Testis (tissue), 2 donors: ENCODE measurements around the gene CILP2.

Source experiments
- POLR2A ChIP-seq: fragments of 450-650 bp; IDR thresholded peaks from one replicate; pipeline ENCODE4 v1.6.1; 2017; ENCODE audit warnings: antibody characterized with exemption, mild to moderate bottlenecking, moderate library complexity
- TF ChIP-seq, protein P1 (sequence below), 3 experiments: fragments of 450-650 bp in 2 of 3; fragments of 200-600 bp in 1 of 3; sonication (generic) in 1 of 3; IDR thresholded peaks; one replicate each; pipeline ENCODE4 v1.5.1; 2016 to 2019; ENCODE audit warnings: antibody characterized with exemption in 3 of 3, mild to moderate bottlenecking in 2 of 3, moderate library complexity in 1 of 3

DNA sequence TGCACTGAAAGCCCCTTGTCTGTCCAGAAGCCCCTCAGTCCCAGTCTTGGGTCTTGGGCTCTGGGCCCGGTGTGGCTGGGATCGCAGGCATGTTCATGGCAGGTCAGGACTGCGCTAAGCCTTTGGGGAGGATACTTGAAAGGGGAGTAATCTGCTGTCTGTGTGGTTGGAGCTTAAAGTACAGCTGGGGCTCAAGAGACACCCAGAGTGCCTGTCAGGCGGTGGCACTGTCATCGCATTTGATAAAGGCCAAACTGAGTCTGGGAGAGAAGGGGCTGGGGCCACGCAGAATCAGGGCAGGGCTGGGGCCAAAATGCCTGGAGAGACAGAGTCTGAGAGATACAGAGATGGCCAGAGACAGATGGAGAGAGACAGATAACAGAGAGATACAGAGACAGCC, 4.2 kb upstream of the CILP2 start:
- TF ChIP-seq, protein P1, sequence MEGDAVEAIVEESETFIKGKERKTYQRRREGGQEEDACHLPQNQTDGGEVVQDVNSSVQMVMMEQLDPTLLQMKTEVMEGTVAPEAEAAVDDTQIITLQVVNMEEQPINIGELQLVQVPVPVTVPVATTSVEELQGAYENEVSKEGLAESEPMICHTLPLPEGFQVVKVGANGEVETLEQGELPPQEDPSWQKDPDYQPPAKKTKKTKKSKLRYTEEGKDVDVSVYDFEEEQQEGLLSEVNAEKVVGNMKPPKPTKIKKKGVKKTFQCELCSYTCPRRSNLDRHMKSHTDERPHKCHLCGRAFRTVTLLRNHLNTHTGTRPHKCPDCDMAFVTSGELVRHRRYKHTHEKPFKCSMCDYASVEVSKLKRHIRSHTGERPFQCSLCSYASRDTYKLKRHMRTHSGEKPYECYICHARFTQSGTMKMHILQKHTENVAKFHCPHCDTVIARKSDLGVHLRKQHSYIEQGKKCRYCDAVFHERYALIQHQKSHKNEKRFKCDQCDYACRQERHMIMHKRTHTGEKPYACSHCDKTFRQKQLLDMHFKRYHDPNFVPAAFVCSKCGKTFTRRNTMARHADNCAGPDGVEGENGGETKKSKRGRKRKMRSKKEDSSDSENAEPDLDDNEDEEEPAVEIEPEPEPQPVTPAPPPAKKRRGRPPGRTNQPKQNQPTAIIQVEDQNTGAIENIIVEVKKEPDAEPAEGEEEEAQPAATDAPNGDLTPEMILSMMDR (IDR thresholded peaks at IDR 0.05), result no peak
- no peak for TF ChIP-seq POLR2A
